K562 (cell line): ENCODE measurements around the gene TREM2. TPM values are rescaled to one million over a fixed set of nuclear protein-coding genes. Genes with fewer than 3 reads are reported as not detected.

Experiments
- ATAC-seq: fragments of 200-7000 bp; cut with Tn5 transposase; 3 replicates; pipeline ENCODE4 v1.9.1; 2020; ENCODE audit warnings: moderate library complexity
- BruUV-seq: library from RNA; stranded (reverse); fragments of 400-500 nt; replicated peaks from 2 replicates; lab custom pipeline; 2021; lab: Mats Ljungman, UMichigan
- CTCF ChIA-PET: fragments of 300-600 bp; formaldehyde crosslinking; extraction: SDS; loops from one replicate; lab custom pipeline; 2021; ENCODE audit warnings: low intra/inter-chr PET ratio; lab: Yijun Ruan, JAX
- POLR2A ChIA-PET: fragments of 300-600, 350-650 bp; sonication (Branson Sonifier 250); formaldehyde crosslinking; extraction: SDS; loops from one replicate; lab custom pipeline; 2021; ENCODE audit warnings: antibody characterized with exemption, inconsistent platforms; lab: Yijun Ruan, JAX
- DNase-seq, 4 experiments: peaks; one replicate each; pipeline versions ENCODE4 v3.0.0 to v3.0.0-alpha.2; 2011 to 2018; ENCODE audit warnings: low spot score in 3 of 4, mixed read lengths in 3 of 4; ENCODE audit errors: extremely low read depth in 1 of 4
- FAIRE-seq: peaks from 2 replicates; lab custom pipeline; 2011; peaks lifted over from hg19 to GRCh38; lab: Jason Lieb, UNC
- H2AFZ ChIP-seq: 2 replicates; pipeline ENCODE4 v1.6.0; 2011; ENCODE audit warnings: low read depth, low read length, control low read depth, inconsistent platforms
- H3K27ac ChIP-seq: fragments of 200-600 bp; 3 replicates; pipeline ENCODE4 v1.8.0; 2011; ENCODE audit warnings: low read depth, mild to moderate bottlenecking, control low read depth, inconsistent platforms, low read length, moderate library complexity, mixed read lengths; ENCODE audit errors: extremely low read depth
- H3K27me3 ChIP-seq, 2 experiments: fragments of 300-600 bp in 1 of 2; 2 replicates in 1 of 2; 3 replicates in 1 of 2; pipeline versions ENCODE4 v1.6.0 to v1.8.0; 2011; ENCODE audit warnings: inconsistent platforms in 2 of 2, low read length in 2 of 2, mild to moderate bottlenecking in 1 of 2, mixed read lengths in 1 of 2, moderate library complexity in 1 of 2; ENCODE audit not compliant: control insufficient read depth in 2 of 2, insufficient read depth in 2 of 2
- H3K36me3 ChIP-seq: fragments of 300-600 bp; 3 replicates; pipeline ENCODE4 v1.8.0; 2011; ENCODE audit warnings: mild to moderate bottlenecking, low read length, inconsistent platforms; ENCODE audit not compliant: control insufficient read depth, insufficient read depth
- H3K4me1 ChIP-seq, 2 experiments: fragments of 200-600 bp in 1 of 2; replicated peaks in 1 of 2; 2 replicates in 1 of 2; 3 replicates in 1 of 2; pipeline versions ENCODE4 v1.5.1 to v1.8.0; 2011; ENCODE audit warnings: inconsistent platforms in 2 of 2, low read length in 2 of 2, mild to moderate bottlenecking in 1 of 2, mixed read lengths in 1 of 2, moderate library complexity in 1 of 2; ENCODE audit not compliant: control insufficient read depth in 2 of 2, insufficient read depth in 2 of 2
- H3K4me2 ChIP-seq: 2 replicates; pipeline ENCODE4 v1.6.1; 2011; ENCODE audit warnings: low read length, control low read depth, inconsistent platforms, mixed read lengths; ENCODE audit not compliant: insufficient read depth
- H3K4me3 ChIP-seq: fragments of 200-600 bp; sonication (generic), shearing (Covaris generic); 2 replicates; pipeline ENCODE4 v1.5.1; 2016; ENCODE audit warnings: control low read depth, inconsistent platforms
- H3K79me2 ChIP-seq: fragments of 200-600 bp; 3 replicates; pipeline ENCODE4 v1.8.0; 2011; ENCODE audit warnings: low read length, inconsistent platforms; ENCODE audit not compliant: control insufficient read depth, insufficient read depth
- H3K9ac ChIP-seq, 2 experiments: 2 replicates each; pipeline versions ENCODE4 v1.6.0 to v1.6.1; 2011; ENCODE audit warnings: low read depth in 2 of 2, low read length in 2 of 2, control low read depth in 1 of 2, inconsistent platforms in 1 of 2, mild to moderate bottlenecking in 1 of 2, mixed read lengths in 1 of 2; ENCODE audit not compliant: insufficient read depth in 1 of 2
- H3K9me1 ChIP-seq: one replicate; pipeline ENCODE4 v1.6.0; 2011; ENCODE audit warnings: inconsistent platforms, mild to moderate bottlenecking, low read length, moderate library complexity; ENCODE audit not compliant: control insufficient read depth, insufficient read depth
- H3K9me3 ChIP-seq: replicated peaks from 2 replicates; pipeline ENCODE4 v1.5.1; 2011; ENCODE audit warnings: low read depth, low read length, inconsistent platforms; ENCODE audit not compliant: control insufficient read depth, insufficient read depth
- H4K20me1 ChIP-seq: replicated peaks from 2 replicates; pipeline ENCODE4 v1.6.1; 2011; ENCODE audit warnings: low read length, inconsistent platforms, mixed read lengths; ENCODE audit not compliant: control insufficient read depth, insufficient read depth
- ARID3B ChIP-seq: fragments of 250-450 bp; sonication (Bioruptor Pico); IDR thresholded peaks from 2 replicates; pipeline ENCODE4 v1.4.0; 2020; ENCODE audit warnings: borderline replicate concordance
- BCL6 ChIP-seq: fragments of 250-450 bp; sonication (Bioruptor Pico); IDR thresholded peaks from 2 replicates; pipeline ENCODE4 v1.4.0; 2020
- BMI1 ChIP-seq: fragments of 150-350 bp; IDR thresholded peaks from 2 replicates; pipeline ENCODE4 v1.6.1; 2014; ENCODE audit warnings: low read length
- CBX3 ChIP-seq, 2 experiments: IDR thresholded peaks; 1 replicate in 1 of 2; 2 replicates in 1 of 2; pipeline ENCODE4 v1.6.1; 2012; ENCODE audit warnings: inconsistent platforms in 2 of 2, low read length in 2 of 2, borderline replicate concordance in 1 of 2, control low read depth in 1 of 2
- CSDE1 ChIP-seq, 2 experiments: fragments of 450-650 bp; IDR thresholded peaks; 2 replicates each; pipeline ENCODE4 v1.6.1; 2016; ENCODE audit warnings: mild to moderate bottlenecking in 1 of 2
- E2F4 ChIP-seq: sonication (generic); formaldehyde crosslinking; IDR thresholded peaks from 2 replicates; pipeline ENCODE4 v1.8.0; 2022; ENCODE audit warnings: mild to moderate bottlenecking, low read depth, missing genetic modification reagents
- FOXM1 ChIP-seq, 2 experiments: fragments of 450-650 bp in 1 of 2; sonication (generic) in 1 of 2; formaldehyde crosslinking in 1 of 2; IDR thresholded peaks; 2 replicates each; pipeline versions ENCODE4 v1.6.1 to v1.9.0; 2017 to 2022; ENCODE audit warnings: low read depth in 2 of 2, mild to moderate bottlenecking in 2 of 2, missing genetic modification reagents in 1 of 2, moderate library complexity in 1 of 2
- FOXP4 ChIP-seq: sonication (generic); formaldehyde crosslinking; IDR thresholded peaks from 2 replicates; pipeline ENCODE4 v1.8.0; 2022; ENCODE audit warnings: mild to moderate bottlenecking, missing genetic modification reagents, borderline replicate concordance
- HDAC1 ChIP-seq, 2 experiments: fragments of 450-650 bp; IDR thresholded peaks; 2 replicates each; pipeline ENCODE4 v1.6.1; 2016 to 2017; ENCODE audit warnings: inconsistent platforms in 1 of 2, mild to moderate bottlenecking in 1 of 2, moderate library complexity in 1 of 2
- HIVEP1 ChIP-seq: fragments of 250-450 bp; sonication (Bioruptor Pico); IDR thresholded peaks from 2 replicates; pipeline ENCODE4 v1.4.0; 2020; ENCODE audit warnings: mild to moderate bottlenecking
- KLF6 ChIP-seq: fragments of 250-450 bp; sonication (Bioruptor Pico); IDR thresholded peaks from 2 replicates; pipeline ENCODE4 v1.4.0; 2020; ENCODE audit warnings: mild to moderate bottlenecking, moderate library complexity, borderline replicate concordance
- MYC ChIP-seq, 2 experiments: fragments of 250-450 bp in 1 of 2; sonication (Bioruptor Pico) in 1 of 2; IDR thresholded peaks; 2 replicates each; pipeline versions ENCODE4 v1.5.1 to v1.6.1; 2012 to 2021; ENCODE audit warnings: low read depth in 2 of 2, borderline replicate concordance in 1 of 2, improper control_type of control experiment in 1 of 2, low read length in 1 of 2, mild to moderate bottlenecking in 1 of 2, moderate library complexity in 1 of 2
- NEUROD1 ChIP-seq: fragments of 150-350 bp; IDR thresholded peaks from 2 replicates; pipeline ENCODE4 v1.6.1; 2014; ENCODE audit warnings: borderline replicate concordance, low read length, low read depth; ENCODE audit not compliant: partially characterized antibody
- PHF8 ChIP-seq: fragments of 200-600 bp; sonication (generic); IDR thresholded peaks from 2 replicates; pipeline ENCODE4 v1.6.1; 2012; ENCODE audit warnings: mixed run types, mild to moderate bottlenecking, inconsistent platforms, low read length, moderate library complexity, borderline replicate concordance
- SP1 ChIP-seq: sonication (generic); formaldehyde crosslinking; IDR thresholded peaks from 2 replicates; pipeline ENCODE4 v1.8.1; 2022; ENCODE audit warnings: mild to moderate bottlenecking, missing genetic modification reagents
- ZKSCAN3 ChIP-seq: fragments of 250-450 bp; sonication (Bioruptor Pico); IDR thresholded peaks from 2 replicates; pipeline ENCODE4 v1.4.0; 2020
- ZNF41 ChIP-seq: fragments of 250-450 bp; sonication (Bioruptor Pico); conservative IDR thresholded peaks from 2 replicates; pipeline ENCODE4 v1.4.0; 2020; ENCODE audit warnings: mild to moderate bottlenecking
- WGBS: fragments of 100-300 bp; shearing (Covaris generic); methylation state at CpG from one replicate; pipeline ENCODE4 v1.1.6; 2016; ENCODE audit warnings: low coverage, mixed read lengths; ENCODE audit not compliant: insufficient coverage; ENCODE audit errors: missing lambda C conversion rate; 5-methylcytosine and 5-hydroxymethylcytosine counted together
- in situ Hi-C: fragments of 300-500 bp; cut with MboI; formaldehyde crosslinking; loops from 4 replicates; pipeline ENCODE4 v1.15.0; 2018; ENCODE audit warnings: inconsistent platforms, mixed read lengths
- intact Hi-C: fragments of 100-400 bp; cut with micrococcal nuclease; formaldehyde crosslinking; loops from 2 replicates; pipeline ENCODE4 v1.14.2; 2022
- polyA plus RNA-seq, 8 experiments: library from polyadenylated mRNA; depleted of rRNA in 4 of 8; stranded (reverse) in 5 of 8; unstranded in 3 of 8; fragments of >200 nt; fragmentation: Nextera tagmentation in 2 of 8; fragmentation: Illumina TruSeq in 1 of 8; extraction: Ambion mirVana in 2 of 8; extraction: Trizol in 1 of 8; gene quantifications; 2 replicates each; pipeline versions ENCODE4 v1.2.1 to v1.2.3, GENCODE V29; 2011 to 2014; ENCODE audit warnings: inconsistent platforms in 1 of 8, missing spikeins in 1 of 8
- total RNA-seq, 7 experiments: library from RNA; depleted of rRNA in 6 of 7; stranded (reverse); fragments of >200 nt in 6 of 7; fragmentation: Illumina TruSeq in 2 of 7; extraction: Trizol in 2 of 7; gene quantifications; 2 replicates each; pipeline versions ENCODE4 v1.2.1 to v1.2.3, GENCODE V29; 2011 to 2021; ENCODE audit warnings: low replicate concordance in 1 of 7

The TREM2 gene
- total and polyA plus RNA-seq, 9 of the 15 experiments (the other 6 are each of a cell fraction or from before 2014, with no cell fraction given), result not detected

- H3K9me1 ChIP-seq, result no peaks in the 10 kb centered on the region
- BruUV-seq, result TSS peak; percentile 53
- peak; percentile 89 for FAIRE-seq
- peak overlapping the region; percentile 53 to 88 for H3K9ac ChIP-seq
- no peaks in the 10 kb centered on the region for H4K20me1 ChIP-seq
- H2AFZ ChIP-seq, result peak overlapping the region; percentile 78
- H3K4me2 ChIP-seq, result peak overlapping the region; percentile 69
- peak in 2 of 4 experiments; percentile 72 to 76 for DNase-seq
- H3K27ac ChIP-seq, result peak overlapping the region; percentile 63
- no peaks in the 10 kb centered on the region for H3K79me2 ChIP-seq
- H3K36me3 ChIP-seq, result no peaks in the 10 kb centered on the region
- H3K4me1 ChIP-seq, result peaks cover 21 to 38% of the 10 kb centered on the region in 2 experiments
- WGBS, result 5% methylated on average over 2 of the region's 2 CpGs
- no peaks in the 10 kb centered on the region; a peak in 1 of 5 replicates for H3K27me3 ChIP-seq
- peak; percentile 72 for ATAC-seq
- intact Hi-C loops (no loop called here), in situ Hi-C loops (no loop called here)
- ChIA-PET CTCF (no interaction called here), POLR2A (interaction anchor here (0.6 to 2.4 kb wide), 8 partner anchors 10 to 170 kb away, joined by 3 to 10 read pairs (median 3); no protein-coding TSS in a partner anchor)
- peak overlapping the region; percentile 5; the same call in 1 of the 2 replicates for H3K4me3 ChIP-seq
- no peaks in the 10 kb centered on the region for H3K9me3 ChIP-seq
- TF ChIP-seq KLF6 (CRISPR knock-in tag) (no peak), NEUROD1 (peak; percentile 28), HDAC1 (IDR thresholded peaks at IDR 0.05) (no peak), ARID3B (CRISPR knock-in tag) (no peak), ZNF41 (CRISPR knock-in tag) (no peak), FOXP4 (no peak), CSDE1 (IDR thresholded peaks at IDR 0.05) (peak in 1 of 2 experiments; percentile 35; a peak in 1 of 4 replicates), E2F4 (CRISPR knock-in tag) (no peak), SP1 (CRISPR knock-in tag) (no peak), MYC (IDR thresholded peaks at IDR 0.05; ENCODE audit: low read depth, low read length) (peak; percentile 33; the same call in 1 of the 2 replicates), MYC (CRISPR knock-in tag; IDR thresholded peaks at IDR 0.05; ENCODE audit: borderline replicate concordance, low read depth) (no peak), PHF8 (no peak), BCL6 (no peak), ZKSCAN3 (CRISPR knock-in tag) (no peak), FOXM1 (IDR thresholded peaks at IDR 0.05; ENCODE audit: low read depth) (no peak), FOXM1 (CRISPR knock-in tag; IDR thresholded peaks at IDR 0.05; ENCODE audit: low read depth) (no peak), HIVEP1 (CRISPR knock-in tag) (no peak), CBX3 (IDR thresholded peaks at IDR 0.05; ENCODE audit: borderline replicate concordance in 1 of 2, low read length in 2 of 2) (no peak), BMI1 (no peak)
These were observed 37.5 kb upstream of the TREM2 start for GRCh38 chr6:41200296-41200900.
